Measurements from ENCODE around the gene CDK18.

Gene CDK18

GRCh38 chr1:205523261-205523890, 18.9 kb downstream of the CDK18 start:
- H3K4me3 ChIP-seq (ENCODE audit: low read depth, low read length), result no peak overlapping the region
- TF ChIP-seq CTCF (IDR thresholded peaks at IDR 0.05; ENCODE audit: borderline replicate concordance, insufficient read depth, low read depth, low read length), result no peak

- no peak overlapping the region for H3K4me3 ChIP-seq (ENCODE audit: low read depth, low read length)
- peak; percentile 78 for TF ChIP-seq CTCF (IDR thresholded peaks at IDR 0.05; ENCODE audit: borderline replicate concordance, insufficient read depth, low read depth, low read length)
Measured at GRCh38 chr1:205523891-205524793, 19.7 kb downstream of the CDK18 start.

DNA sequence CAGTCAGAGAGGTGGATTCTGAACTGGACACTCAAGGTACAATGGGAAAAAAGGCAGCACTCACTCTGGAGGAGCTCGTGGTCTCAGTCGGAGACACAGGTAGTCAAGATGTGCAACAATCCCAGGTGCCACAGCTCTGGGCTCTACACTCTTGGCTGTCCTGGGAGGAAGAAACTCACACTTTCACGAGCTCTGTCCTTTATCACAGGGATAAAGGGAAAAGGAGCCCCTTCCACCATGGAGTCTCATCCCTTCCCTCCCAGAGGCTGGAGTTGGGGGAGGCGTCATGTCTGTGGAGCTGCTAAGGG, 20.3 kb downstream of the CDK18 start:
- TF ChIP-seq CTCF (IDR thresholded peaks at IDR 0.05; ENCODE audit: borderline replicate concordance, insufficient read depth, low read depth, low read length), result no peak
- H3K4me3 ChIP-seq (ENCODE audit: low read depth, low read length), result no peak overlapping the region

- no peak overlapping the region for H3K4me3 ChIP-seq (ENCODE audit: low read depth, low read length)
- no peak for TF ChIP-seq CTCF (IDR thresholded peaks at IDR 0.05; ENCODE audit: borderline replicate concordance, insufficient read depth, low read depth, low read length)
Measured at GRCh38 chr1:205525495-205526285, 21.2 kb downstream of the CDK18 start.

GRCh38 chr1:205526431-205526830, 22.0 kb downstream of the CDK18 start:
- H3K4me3 ChIP-seq (ENCODE audit: low read depth, low read length), result no peak overlapping the region
- no peak for TF ChIP-seq CTCF (IDR thresholded peaks at IDR 0.05; ENCODE audit: borderline replicate concordance, insufficient read depth, low read depth, low read length)

DNA sequence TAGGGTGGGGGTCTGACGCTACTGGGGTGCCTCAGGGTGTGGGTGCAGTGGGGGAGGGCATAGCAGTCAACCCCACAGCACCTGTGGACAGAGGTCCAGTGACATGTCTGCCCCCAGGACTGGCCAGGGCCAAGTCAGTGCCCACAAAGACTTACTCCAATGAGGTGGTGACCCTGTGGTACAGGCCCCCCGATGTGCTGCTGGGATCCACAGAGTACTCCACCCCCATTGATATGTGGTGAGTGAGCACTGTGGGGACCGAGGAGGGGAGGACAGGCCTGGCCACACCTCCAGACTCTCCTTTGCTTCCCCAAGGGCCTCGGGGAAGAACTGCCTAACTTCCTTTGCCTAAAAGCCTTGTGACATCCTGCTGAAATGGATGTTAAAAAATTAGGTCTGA, 23.5 kb downstream of the CDK18 start:
- TF ChIP-seq CTCF (IDR thresholded peaks at IDR 0.05; ENCODE audit: borderline replicate concordance, insufficient read depth, low read depth, low read length), result no peak
- H3K4me3 ChIP-seq (ENCODE audit: low read depth, low read length), result no peak overlapping the region
